Glomerular visceral epithelial cell (primary cell): ENCODE data around the gene ARF3.
A peak's percentile ranks its signal among the peaks of the same experiment; 100 is the strongest.
"Not testable (repeated sequence)": the region's sequence is repeated elsewhere in the genome, so short reads cannot be mapped to it uniquely, and the experiment has no call there.

Source experiments
- DNase-seq: peaks from one replicate; pipeline ENCODE4 v3.0.0-alpha.2; 2016; ENCODE audit errors: extremely low spot score

Gene ARF3

GRCh38 chr12:48929551-48929950 lies 27.7 kb downstream of the ARF3 start:
- DNase-seq: no peak

GRCh38 chr12:48927261-48927660 lies 30.0 kb downstream of the ARF3 start:
- DNase-seq: no peak

GRCh38 chr12:48925304-48926011 lies 31.8 kb downstream of the ARF3 start, which contains the start of gene FKBP11:
Gene FKBP11 (minus strand): TSS chr12:48925492. CDS start chr12:48925428, 64 bp downstream.
- DNase-seq: no peak

GRCh38 chr12:48924617-48925303 lies 32.5 kb downstream of the ARF3 start:
- no peak for DNase-seq

GRCh38 chr12:48923117-48923516 lies 34.2 kb downstream of the ARF3 start:
- no peak for DNase-seq

- DNase-seq: no peak
Measured at GRCh38 chr12:48917857-48918537, 39.3 kb downstream of the ARF3 start.

GRCh38 chr12:48910196-48910595 lies 47.1 kb downstream of the ARF3 start:
- DNase-seq: no peak

- not testable (repeated sequence) for DNase-seq
Measured at GRCh38 chr12:48909698-48910097, 47.6 kb downstream of the ARF3 start.

GRCh38 chr12:48907245-48907644 lies 50.0 kb downstream of the ARF3 start:
- DNase-seq: no peak

- peak; percentile 74 for DNase-seq
Measured at GRCh38 chr12:48903982-48904411, 53.3 kb downstream of the ARF3 start.

- DNase-seq: peak; percentile 28
Measured at GRCh38 chr12:48903363-48903981, 53.8 kb downstream of the ARF3 start.

- no peak for DNase-seq
Measured at GRCh38 chr12:48901278-48901677, 56.0 kb downstream of the ARF3 start.

GRCh38 chr12:48899651-48900050 lies 57.6 kb downstream of the ARF3 start:
- no peak for DNase-seq

GRCh38 chr12:48894271-48894670 lies 63.0 kb downstream of the ARF3 start:
- DNase-seq: no peak

GRCh38 chr12:48890657-48891418 lies 66.4 kb downstream of the ARF3 start:
- peak; percentile 76 for DNase-seq

GRCh38 chr12:48889679-48890078 lies 67.6 kb downstream of the ARF3 start:
- DNase-seq: no peak
